HepG2 (cell line): ENCODE results near the gene AFDN. TPM values are rescaled to one million over a fixed set of nuclear protein-coding genes. Genes with fewer than 3 reads are reported as not detected.

Experiments
- ARNT ChIP-seq: fragments of 450-650 bp; IDR thresholded peaks from 2 replicates; pipeline ENCODE4 v1.6.1; 2017
- FLYWCH1 ChIP-seq: sonication (generic); formaldehyde crosslinking; IDR thresholded peaks from 2 replicates; pipeline ENCODE4 v1.8.1; 2023; ENCODE audit warnings: mild to moderate bottlenecking, missing genetic modification reagents
- MIXL1 ChIP-seq: IDR thresholded peaks from 2 replicates; pipeline ENCODE4 v1.6.1; 2016
- MLLT10 ChIP-seq: sonication (generic); formaldehyde crosslinking; IDR thresholded peaks from 2 replicates; pipeline ENCODE4 v1.4.0; 2020; ENCODE audit warnings: missing genetic modification reagents
- MTF1 ChIP-seq: sonication (generic); formaldehyde crosslinking; IDR thresholded peaks from 2 replicates; pipeline ENCODE4 v1.5.0; 2020; ENCODE audit warnings: missing genetic modification reagents
- NR3C1 ChIP-seq: sonication (generic); formaldehyde crosslinking; IDR thresholded peaks from 2 replicates; pipeline ENCODE4 v1.4.0; 2020; ENCODE audit warnings: missing genetic modification reagents
- POGK ChIP-seq: sonication (generic); formaldehyde crosslinking; conservative IDR thresholded peaks from 2 replicates; pipeline ENCODE4 v1.8.0; 2022; ENCODE audit warnings: mild to moderate bottlenecking, moderate library complexity, missing genetic modification reagents
- PRDM10 ChIP-seq: sonication (generic); formaldehyde crosslinking; IDR thresholded peaks from 2 replicates; pipeline ENCODE4 v1.4.0; 2020; ENCODE audit warnings: low read depth, missing genetic modification reagents
- RELA ChIP-seq: sonication (generic); formaldehyde crosslinking; IDR thresholded peaks from 2 replicates; pipeline ENCODE4 v1.4.0; 2020; ENCODE audit warnings: missing genetic modification reagents
- SNRNP70 ChIP-seq: fragments of 200-400 bp; formaldehyde crosslinking; IDR thresholded peaks from 2 replicates; pipeline ENCODE4 v1.6.1; 2017; ENCODE audit warnings: mild to moderate bottlenecking, low read depth, low read length, moderate library complexity
- SRSF1 ChIP-seq: fragments of 200-400 bp; formaldehyde crosslinking; optimal IDR thresholded peaks from 2 replicates; pipeline ENCODE3; 2017; ENCODE audit warnings: mild to moderate bottlenecking, low read depth, low read length, moderate library complexity
- SRSF9 ChIP-seq: fragments of 200-400 bp; formaldehyde crosslinking; IDR thresholded peaks from 2 replicates; pipeline ENCODE4 v1.6.1; 2018; ENCODE audit warnings: borderline replicate concordance, mild to moderate bottlenecking, low read depth, low read length; ENCODE audit not compliant: insufficient read depth, poor library complexity, severe bottlenecking
- UBTF ChIP-seq: sonication (generic); formaldehyde crosslinking; IDR thresholded peaks from 2 replicates; pipeline ENCODE4 v1.4.0; 2020; ENCODE audit warnings: mild to moderate bottlenecking, missing genetic modification reagents
- ZBTB25 ChIP-seq: IDR thresholded peaks from 2 replicates; pipeline ENCODE4 v1.6.1; 2018; ENCODE audit warnings: missing genetic modification reagents
- ZNF281 ChIP-seq: sonication (generic); formaldehyde crosslinking; IDR thresholded peaks from 2 replicates; pipeline ENCODE4 v1.4.0; 2020; ENCODE audit warnings: missing genetic modification reagents, borderline replicate concordance
- ZNF569 ChIP-seq: sonication (generic); formaldehyde crosslinking; IDR thresholded peaks from 2 replicates; pipeline ENCODE4 v1.5.0; 2020; ENCODE audit warnings: mild to moderate bottlenecking, missing genetic modification reagents, moderate library complexity, borderline replicate concordance
- ZSCAN9 ChIP-seq: IDR thresholded peaks from 2 replicates; pipeline ENCODE4 v1.6.1; 2016; ENCODE audit warnings: borderline replicate concordance
- polyA plus RNA-seq, 8 experiments: library from polyadenylated mRNA; depleted of rRNA in 3 of 8; stranded (reverse) in 7 of 8; unstranded in 1 of 8; fragments of >200 nt; fragmentation: Illumina TruSeq in 4 of 8; extraction: Trizol in 4 of 8; gene quantifications; 2 replicates each; pipeline versions ENCODE4 v1.2.1 to v1.2.3, GENCODE V29; 2011 to 2016; ENCODE audit warnings: low read depth in 4 of 8, missing spikeins in 1 of 8, mixed read lengths in 1 of 8; ENCODE audit not compliant: insufficient read depth in 1 of 8
- total RNA-seq, 5 experiments: library from RNA; depleted of rRNA; stranded (reverse); fragments of >200 nt; fragmentation: Illumina TruSeq; extraction: Trizol; gene quantifications; 2 replicates each; pipeline ENCODE4 v1.2.3, GENCODE V29; 2016; ENCODE audit warnings: low read depth in 1 of 5

AFDN gene
- total and polyA plus RNA-seq, 2 of the 13 experiments (the other 11 are each of a cell fraction or from before 2014, with no cell fraction given), result 136 to 151 TPM

- no peak for TF ChIP-seq ZNF281
- TF ChIP-seq SRSF1, result no peak
- no peak for TF ChIP-seq SRSF9
- TF ChIP-seq MIXL1, result no peak
- TF ChIP-seq ZBTB25 (CRISPR knock-in tag), result no peak; the same call in 1 of the 2 replicates
- TF ChIP-seq MLLT10 (CRISPR knock-in tag), result no peak
- TF ChIP-seq POGK (CRISPR knock-in tag), result peak; percentile 54; the same call in 1 of the 2 replicates
- no peak for TF ChIP-seq ARNT
- TF ChIP-seq FLYWCH1 (CRISPR knock-in tag), result no peak
- no peak for TF ChIP-seq ZNF569 (CRISPR knock-in tag)
- peak; percentile 95 for TF ChIP-seq UBTF (CRISPR knock-in tag)
- TF ChIP-seq PRDM10, result no peak
- TF ChIP-seq NR3C1, result no peak
- TF ChIP-seq ZSCAN9 (CRISPR knock-in tag), result no peak
- no peak for TF ChIP-seq RELA
- peak; percentile 57; the same call in 1 of the 2 replicates for TF ChIP-seq MTF1
- TF ChIP-seq SNRNP70, result no peak
Observed at GRCh38 chr6:167827583-167828324, 1.0 kb downstream of the AFDN start (continued).
